Measurements from ENCODE around the gene SLC4A8. TPM values are rescaled to one million over a fixed set of nuclear protein-coding genes. Genes with fewer than 3 reads are reported as not detected.

Gene SLC4A8
- total RNA-seq (1 to 10 TPM in 2 of 9 donors, under 1 TPM in 7; 0.13 to 3.6 (median 0.56) TPM), polyA plus RNA-seq (under 1 TPM; 0.07 to 0.23 TPM)
- long read RNA-seq, donor 1 = 0 reads
- long read RNA-seq, donor 2 = 0 reads
- long read RNA-seq, donor 3 = 0 reads

DNA sequence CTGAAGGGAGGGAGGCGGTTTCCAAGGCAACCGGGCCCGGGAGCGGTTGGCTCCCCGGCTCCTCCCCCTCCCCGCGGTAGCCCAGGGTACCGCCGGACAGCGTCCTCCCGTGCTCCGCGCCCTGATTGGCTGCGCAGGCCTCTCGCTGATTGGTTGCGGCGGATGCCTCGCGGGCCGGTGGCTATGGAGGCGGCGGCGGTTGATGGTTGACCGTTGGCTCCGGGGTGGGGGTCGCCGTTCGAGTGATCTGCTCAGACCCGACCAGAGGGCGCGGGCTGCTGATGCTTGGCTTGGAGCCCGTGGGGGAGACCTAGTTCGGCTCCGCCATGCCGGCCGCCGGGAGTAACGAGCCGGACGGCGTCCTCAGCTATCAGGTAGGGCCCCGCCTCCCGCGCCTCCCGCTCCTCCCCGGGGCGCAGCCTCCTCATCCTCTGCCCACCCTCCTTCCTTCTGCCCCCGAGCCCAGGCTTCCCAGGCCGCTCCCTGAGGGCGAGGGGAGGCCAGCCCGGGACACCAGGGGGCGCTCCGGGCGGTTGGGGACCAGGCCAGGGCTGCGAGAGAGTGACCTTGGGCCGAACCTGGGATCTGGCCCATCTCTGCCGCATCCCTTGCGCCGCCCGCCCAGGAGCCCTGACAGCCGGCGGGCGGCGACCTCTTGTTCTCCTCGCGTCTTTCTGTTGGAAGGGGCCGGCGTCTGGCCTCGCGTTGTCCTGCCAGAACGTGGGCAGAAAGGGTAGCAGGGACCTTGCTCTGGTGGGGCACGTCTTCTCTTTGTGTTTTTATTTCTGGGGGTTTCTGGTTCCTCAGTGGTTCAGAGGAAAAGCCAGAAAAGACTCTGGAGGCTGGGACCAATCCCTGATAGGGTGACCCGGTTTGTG, at the start of gene SLC4A8:
TSS of gene SLC4A8 (plus strand) at position 170 of the 878 bp plus-strand sequence. CDS start at position 327, 157 bp downstream.
- peaks cover 0 to 17% (median 0%) of the 10 kb centered on the region in 9 donors for H3K27me3 ChIP-seq
- intact Hi-C loops (cut with DNase I) = loop anchor here (2.0 to 10.0 kb wide), 10 partner anchors 106 to 560 kb away; a partner anchor contains a TSS

DNA sequence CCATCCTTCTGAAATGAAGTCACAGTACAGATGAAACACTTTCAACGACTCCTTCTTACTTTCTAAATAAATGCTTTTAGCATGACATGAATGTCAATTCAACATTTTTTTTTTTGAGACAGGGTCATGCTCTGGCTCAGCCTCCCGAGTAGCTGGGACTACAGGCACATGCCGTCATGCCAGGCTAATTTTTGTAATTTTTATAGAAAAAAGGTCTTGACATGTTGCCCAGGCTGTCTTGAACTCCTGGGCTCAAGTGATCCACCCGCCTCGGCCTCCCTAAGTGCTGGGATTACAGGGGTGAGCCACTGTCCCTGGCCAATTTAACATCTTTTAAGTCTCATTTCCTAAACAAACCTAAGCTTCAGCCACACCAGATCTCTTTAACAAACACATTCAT, 49.8 kb upstream of the SLC4A8 start:
- Histone ChIP-seq H3K36me3 (peaks cover 0 to 18% (median 0%) of the 10 kb centered on the region in 9 donors), H3K4me3 (no peak overlapping the region), H3K9me3 (no peaks in the 10 kb centered on the region), H3K27ac (no peak overlapping the region), H3K4me1 (peaks cover 0 to 10% (median 4%) of the 10 kb centered on the region in 12 donors), H3K27me3 (no peaks in the 10 kb centered on the region)
- DNase-seq = no peak
- intact Hi-C loops (cut with DNase I) = no loop called here
- TF ChIP-seq POLR2A (IDR thresholded peaks at IDR 0.05) = no peak
- TF ChIP-seq, protein P1, sequence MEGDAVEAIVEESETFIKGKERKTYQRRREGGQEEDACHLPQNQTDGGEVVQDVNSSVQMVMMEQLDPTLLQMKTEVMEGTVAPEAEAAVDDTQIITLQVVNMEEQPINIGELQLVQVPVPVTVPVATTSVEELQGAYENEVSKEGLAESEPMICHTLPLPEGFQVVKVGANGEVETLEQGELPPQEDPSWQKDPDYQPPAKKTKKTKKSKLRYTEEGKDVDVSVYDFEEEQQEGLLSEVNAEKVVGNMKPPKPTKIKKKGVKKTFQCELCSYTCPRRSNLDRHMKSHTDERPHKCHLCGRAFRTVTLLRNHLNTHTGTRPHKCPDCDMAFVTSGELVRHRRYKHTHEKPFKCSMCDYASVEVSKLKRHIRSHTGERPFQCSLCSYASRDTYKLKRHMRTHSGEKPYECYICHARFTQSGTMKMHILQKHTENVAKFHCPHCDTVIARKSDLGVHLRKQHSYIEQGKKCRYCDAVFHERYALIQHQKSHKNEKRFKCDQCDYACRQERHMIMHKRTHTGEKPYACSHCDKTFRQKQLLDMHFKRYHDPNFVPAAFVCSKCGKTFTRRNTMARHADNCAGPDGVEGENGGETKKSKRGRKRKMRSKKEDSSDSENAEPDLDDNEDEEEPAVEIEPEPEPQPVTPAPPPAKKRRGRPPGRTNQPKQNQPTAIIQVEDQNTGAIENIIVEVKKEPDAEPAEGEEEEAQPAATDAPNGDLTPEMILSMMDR (IDR thresholded peaks at IDR 0.05) = no peak
- 76 to 81% (median 81%) methylated on average over 5 of the region's 5 CpGs for WGBS, 4 donors
- ATAC-seq = no peak

More for the DNA sequence above, at the start of gene SLC4A8:
- DNase-seq (peak; percentile 84 to 90 (median 86)), ATAC-seq (peak; percentile 81 to 96 (median 94))
- TF ChIP-seq POLR2A (IDR thresholded peaks at IDR 0.05) = no peak
- TF ChIP-seq, protein P1 (IDR thresholded peaks at IDR 0.05) = peak; percentile 51 to 85 (median 74)
- Histone ChIP-seq H3K4me1 (peaks cover 0 to 12% (median 9%) of the 10 kb centered on the region in 12 donors), H3K36me3 (no peaks in the 10 kb centered on the region), H3K27ac (no peak within 1 kb of the TSS), H3K9me3 (no peaks in the 10 kb centered on the region), H3K4me3 (peak within 1 kb of the TSS; percentile 6 to 72 (median 62))
- WGBS, 4 donors = 2 to 4% (median 3%) methylated on average over 39 to 73 of the region's 73 CpGs

DNA sequence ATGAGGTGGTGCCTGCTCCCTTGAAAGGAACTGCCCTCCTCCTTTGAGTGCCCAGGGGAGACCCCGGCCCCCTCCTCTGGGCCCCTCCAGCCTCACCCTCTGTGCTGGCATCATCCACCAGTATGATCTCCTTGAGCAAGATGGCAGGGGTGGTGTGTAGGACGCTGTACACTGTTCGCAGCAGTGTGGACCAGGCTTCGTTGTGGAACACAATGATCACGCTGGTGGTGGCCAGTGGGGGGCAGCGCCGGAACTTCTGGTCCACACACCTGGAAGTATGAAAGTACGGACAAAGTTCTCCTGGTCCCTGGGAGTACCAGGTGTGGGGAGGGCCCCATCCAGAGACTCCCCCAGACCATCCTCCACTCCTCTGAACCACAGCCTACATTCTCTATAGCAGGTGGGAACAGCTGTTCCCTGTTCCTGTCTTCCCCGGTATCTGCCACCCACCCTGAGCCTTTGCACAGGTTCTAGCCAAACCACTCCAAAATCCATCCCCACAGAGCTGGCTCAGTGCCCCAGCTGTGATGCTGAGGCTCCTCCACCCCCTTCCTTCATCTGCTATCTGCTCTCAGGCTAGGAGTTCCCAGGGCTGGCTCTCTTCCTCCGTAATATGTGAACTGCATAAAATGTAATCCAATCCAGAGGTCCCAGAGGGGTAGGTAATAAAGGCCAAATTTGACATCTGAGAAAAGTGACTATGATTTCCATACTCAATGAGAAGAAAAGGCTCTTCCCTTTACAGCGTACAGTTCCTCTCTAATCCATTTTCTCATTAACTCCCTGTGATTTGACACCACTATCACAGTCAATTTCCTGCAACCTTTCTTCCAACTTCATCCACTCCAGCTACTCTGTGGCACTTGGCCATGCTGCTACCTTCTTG, 47.3 kb upstream of the SLC4A8 start:
- Histone ChIP-seq H3K4me3 (no peak overlapping the region), H3K9me3 (no peaks in the 10 kb centered on the region), H3K27me3 (no peaks in the 10 kb centered on the region), H3K27ac (no peak overlapping the region), H3K4me1 (peaks cover 0 to 7% (median 0%) of the 10 kb centered on the region in 12 donors), H3K36me3 (peaks cover 0 to 28% (median 0%) of the 10 kb centered on the region in 9 donors)
- TF ChIP-seq, protein P1 (IDR thresholded peaks at IDR 0.05) = no peak
- DNase-seq (no peak), ATAC-seq (no peak)
- intact Hi-C loops (cut with DNase I) = no loop called here
- 73 to 85% (median 80%) methylated on average over 5 to 11 of the region's 11 CpGs for WGBS, 4 donors
